GM13976 (cell line): ENCODE data around the gene ANKS4B.

ENCODE experiments used
- DNase-seq: peaks from one replicate; pipeline ENCODE4 v3.0.0; 2012; ENCODE audit warnings: low spot score
- CTCF ChIP-seq: IDR thresholded peaks from 2 replicates; pipeline ENCODE4 v1.5.1; 2012; ENCODE audit warnings: borderline replicate concordance, mild to moderate bottlenecking; ENCODE audit not compliant: insufficient read depth; ENCODE audit errors: extremely low read depth, missing control alignments, control extremely low read depth
- in situ Hi-C: fragments of 300-500 bp; cut with MboI; formaldehyde crosslinking; loops from one replicate; pipeline ENCODE4 v1.12.0; 2022; ENCODE audit warnings: low sequenced_read_pairs, mixed read lengths, inconsistent platforms; ENCODE audit not compliant: unreplicated experiment

ANKS4B gene

GRCh38 chr16:21257284-21257683 lies 23.8 kb downstream of the ANKS4B start:
- in situ Hi-C loops = no loop called here
- no peak for TF ChIP-seq CTCF
- no peak for DNase-seq

- in situ Hi-C loops = no loop called here
- no peak for TF ChIP-seq CTCF
- no peak for DNase-seq
Measured at GRCh38 chr16:21260870-21261791, 27.6 kb downstream of the ANKS4B start.

- TF ChIP-seq CTCF = no peak
- in situ Hi-C loops = no loop called here
- DNase-seq = no peak
Measured at GRCh38 chr16:21262779-21263639, 29.5 kb downstream of the ANKS4B start.

- in situ Hi-C loops = no loop called here
- no peak for TF ChIP-seq CTCF
- DNase-seq = peak; percentile 58
Measured at GRCh38 chr16:21263640-21264570, 30.4 kb downstream of the ANKS4B start.

GRCh38 chr16:21264571-21265036 lies 31.1 kb downstream of the ANKS4B start:
- no peak for DNase-seq
- no peak for TF ChIP-seq CTCF
- in situ Hi-C loops = no loop called here
